HepG2 (cell line): ENCODE measurements around the gene PREX1. TPM values are rescaled to one million over a fixed set of nuclear protein-coding genes. Genes with fewer than 3 reads are reported as not detected.

Experiments
- AKNA ChIP-seq: sonication (generic); formaldehyde crosslinking; IDR thresholded peaks from 2 replicates; pipeline ENCODE4 v1.4.0; 2020; ENCODE audit warnings: missing genetic modification reagents, borderline replicate concordance
- ARID5B ChIP-seq: IDR thresholded peaks from 2 replicates; pipeline ENCODE4 v1.4.0; 2020; ENCODE audit warnings: mild to moderate bottlenecking, missing genetic modification reagents
- EEA1 ChIP-seq: sonication (generic); formaldehyde crosslinking; IDR thresholded peaks from 2 replicates; pipeline ENCODE4 v1.5.1; 2020; ENCODE audit warnings: mild to moderate bottlenecking, missing genetic modification reagents, borderline replicate concordance
- HDAC6 ChIP-seq: fragments of 200-600 bp; sonication (generic); IDR thresholded peaks from 2 replicates; pipeline ENCODE4 v1.7.0; 2017; ENCODE audit warnings: mild to moderate bottlenecking, antibody characterized with exemption, low read length, low read depth
- KLF6 ChIP-seq: IDR thresholded peaks from 2 replicates; pipeline ENCODE4 v1.8.0; 2016; ENCODE audit warnings: missing biosample characterization, missing genetic modification reagents
- NFAT5 ChIP-seq: sonication (generic); formaldehyde crosslinking; IDR thresholded peaks from 2 replicates; pipeline ENCODE4 v1.4.0; 2020; ENCODE audit warnings: missing genetic modification reagents
- SALL1 ChIP-seq: sonication (generic); formaldehyde crosslinking; IDR thresholded peaks from 2 replicates; pipeline ENCODE4 v1.8.0; 2022; ENCODE audit warnings: mild to moderate bottlenecking, missing genetic modification reagents
- ZNF720 ChIP-seq: sonication (generic); formaldehyde crosslinking; IDR thresholded peaks from 2 replicates; pipeline ENCODE4 v1.4.0; 2020; ENCODE audit warnings: missing genetic modification reagents
- ZSCAN25 ChIP-seq: sonication (generic); formaldehyde crosslinking; IDR thresholded peaks from 2 replicates; pipeline ENCODE4 v1.8.0; 2022; ENCODE audit warnings: mild to moderate bottlenecking, missing genetic modification reagents
- polyA plus RNA-seq, 8 experiments: library from polyadenylated mRNA; depleted of rRNA in 3 of 8; stranded (reverse) in 7 of 8; unstranded in 1 of 8; fragments of >200 nt; fragmentation: Illumina TruSeq in 4 of 8; extraction: Trizol in 4 of 8; gene quantifications; 2 replicates each; pipeline versions ENCODE4 v1.2.1 to v1.2.3, GENCODE V29; 2011 to 2016; ENCODE audit warnings: low read depth in 4 of 8, missing spikeins in 1 of 8, mixed read lengths in 1 of 8; ENCODE audit not compliant: insufficient read depth in 1 of 8
- total RNA-seq, 5 experiments: library from RNA; depleted of rRNA; stranded (reverse); fragments of >200 nt; fragmentation: Illumina TruSeq; extraction: Trizol; gene quantifications; 2 replicates each; pipeline ENCODE4 v1.2.3, GENCODE V29; 2016; ENCODE audit warnings: low read depth in 1 of 5

The PREX1 gene
- total and polyA plus RNA-seq, 2 of the 13 experiments (the other 11 are each of a cell fraction or from before 2014, with no cell fraction given): 0.02 to 0.04 TPM

- TF ChIP-seq SALL1 (CRISPR knock-in tag): peak; percentile 83
- no peak for TF ChIP-seq KLF6
- no peak for TF ChIP-seq EEA1 (CRISPR knock-in tag)
- TF ChIP-seq HDAC6: no peak
- peak; percentile 54 for TF ChIP-seq ARID5B (CRISPR knock-in tag)
- no peak for TF ChIP-seq NFAT5 (CRISPR knock-in tag)
- no peak for TF ChIP-seq ZNF720
- no peak for TF ChIP-seq ZSCAN25 (CRISPR knock-in tag)
- no peak for TF ChIP-seq AKNA (CRISPR knock-in tag)
These were observed 230.1 kb downstream of the PREX1 start (continued) for GRCh38 chr20:48597521-48598302.
